Endothelial cell of umbilical vein (primary cell): ENCODE data around the gene AHNAK2. TPM values are rescaled to one million over a fixed set of nuclear protein-coding genes. Genes with fewer than 3 reads are reported as not detected.

Experiments used
- BruUV-seq: library from RNA; stranded (reverse); fragments of 400-500 nt; replicated peaks from 2 replicates; lab custom pipeline; 2021; lab: Mats Ljungman, UMichigan
- CTCF ChIA-PET: fragments of 300-600, 350-600 bp; sonication (Branson Sonifier 250); formaldehyde crosslinking; loops from one replicate; lab custom pipeline; 2021; ENCODE audit warnings: antibody characterized with exemption, inconsistent platforms; lab: Charles Lee
- POLR2A ChIA-PET: fragments of 300-600, 350-600 bp; sonication (Branson Sonifier 250); formaldehyde crosslinking; loops from one replicate; lab custom pipeline; 2021; ENCODE audit warnings: antibody characterized with exemption, inconsistent platforms; lab: Charles Lee
- DNase-seq: peaks from one replicate; pipeline ENCODE4 v3.0.0-alpha.2; 2011; ENCODE audit warnings: low read depth, low spot score
- FAIRE-seq: peaks from 2 replicates; lab custom pipeline; 2011; peaks lifted over from hg19 to GRCh38; lab: Jason Lieb, UNC
- H2AFZ ChIP-seq: 2 replicates; pipeline ENCODE4 v1.6.0; 2012; ENCODE audit warnings: low read depth, low read length, control low read depth, inconsistent platforms
- H3K27ac ChIP-seq: 2 replicates; pipeline ENCODE4 v1.5.1; 2011; ENCODE audit warnings: low read depth, mild to moderate bottlenecking, control low read depth, low read length, moderate library complexity; ENCODE audit not compliant: insufficient read depth
- H3K27me3 ChIP-seq, 2 experiments: 2 replicates each; pipeline versions ENCODE4 v1.6.0 to v1.6.1; 2011; ENCODE audit warnings: low read length in 2 of 2, mixed read lengths in 1 of 2; ENCODE audit not compliant: control insufficient read depth in 2 of 2, insufficient read depth in 2 of 2
- H3K36me3 ChIP-seq, 2 experiments: 2 replicates in 1 of 2; 3 replicates in 1 of 2; pipeline ENCODE4 v1.5.1; 2011; ENCODE audit warnings: low read length in 2 of 2, mild to moderate bottlenecking in 1 of 2, moderate library complexity in 1 of 2; ENCODE audit not compliant: control insufficient read depth in 2 of 2, insufficient read depth in 2 of 2; ENCODE audit errors: extremely low read depth in 1 of 2
- H3K4me1 ChIP-seq: 3 replicates; pipeline ENCODE4 v1.5.1; 2011; ENCODE audit warnings: mild to moderate bottlenecking, low read length; ENCODE audit not compliant: control insufficient read depth, insufficient read depth; ENCODE audit errors: extremely low read depth
- H3K4me2 ChIP-seq: 2 replicates; pipeline ENCODE4 v1.6.1; 2011; ENCODE audit warnings: low read length, control low read depth, mixed read lengths; ENCODE audit not compliant: insufficient read depth
- H3K4me3 ChIP-seq, 3 experiments: fragments of 200-600 bp in 1 of 3; sonication (generic), shearing (Covaris generic) in 1 of 3; replicated peaks in 1 of 3; 2 replicates each; pipeline ENCODE4 v1.5.1; 2011 to 2016; ENCODE audit warnings: control low read depth in 3 of 3, low read length in 3 of 3, mild to moderate bottlenecking in 2 of 3, inconsistent platforms in 1 of 3, low read depth in 1 of 3, moderate library complexity in 1 of 3; ENCODE audit not compliant: insufficient read depth in 1 of 3
- H3K79me2 ChIP-seq: 2 replicates; pipeline ENCODE4 v1.6.0; 2012; ENCODE audit warnings: low read length, inconsistent platforms; ENCODE audit not compliant: control insufficient read depth, insufficient read depth
- H3K9ac ChIP-seq: replicated peaks from 2 replicates; pipeline ENCODE3; 2011; ENCODE audit warnings: low read length, control low read depth; ENCODE audit not compliant: insufficient read depth; ENCODE audit errors: extremely low read depth
- H3K9me1 ChIP-seq: replicated peaks from 3 replicates; pipeline ENCODE4 v1.6.0; 2011; ENCODE audit warnings: mild to moderate bottlenecking, low read length; ENCODE audit not compliant: control insufficient read depth, insufficient read depth; ENCODE audit errors: extremely low read depth
- H3K9me3 ChIP-seq: replicated peaks from 2 replicates; pipeline ENCODE4 v1.5.1; 2012; ENCODE audit warnings: low read length, inconsistent platforms; ENCODE audit not compliant: control insufficient read depth, insufficient read depth
- H4K20me1 ChIP-seq: replicated peaks from 2 replicates; pipeline ENCODE3; 2011; ENCODE audit warnings: mild to moderate bottlenecking, low read length; ENCODE audit not compliant: control insufficient read depth, insufficient read depth; ENCODE audit errors: extremely low read depth
- EZH2 ChIP-seq: IDR thresholded peaks from 2 replicates; pipeline ENCODE4 v1.6.1; 2012; ENCODE audit warnings: borderline replicate concordance, low read depth, mild to moderate bottlenecking, moderate library complexity, low read length, inconsistent platforms; ENCODE audit not compliant: severe bottlenecking
- FOS ChIP-seq: IDR thresholded peaks from 2 replicates; pipeline ENCODE4 v1.6.1; 2011; ENCODE audit warnings: mild to moderate bottlenecking, low read length, moderate library complexity, borderline replicate concordance; ENCODE audit not compliant: insufficient read depth
- GATA2 ChIP-seq: IDR thresholded peaks from 2 replicates; pipeline ENCODE4 v1.7.0; 2011; ENCODE audit warnings: low read depth, mild to moderate bottlenecking, moderate library complexity, mixed read lengths, low read length; ENCODE audit not compliant: insufficient read length, insufficient read depth
- JUN ChIP-seq: IDR thresholded peaks from 2 replicates; pipeline ENCODE4 v1.6.1; 2011; ENCODE audit warnings: borderline replicate concordance, low read depth; ENCODE audit not compliant: insufficient read length, insufficient read depth
- MYC ChIP-seq: IDR thresholded peaks from one replicate; pipeline ENCODE4 v1.6.1; 2011; ENCODE audit warnings: mild to moderate bottlenecking, low read depth, low read length
- POLR2A ChIP-seq: IDR thresholded peaks from 2 replicates; pipeline ENCODE4 v1.6.1; 2012; ENCODE audit warnings: low read depth, mild to moderate bottlenecking, control low read depth, low read length
- POLR2AphosphoS5 ChIP-seq: IDR thresholded peaks from 2 replicates; pipeline ENCODE4 v1.6.1; 2012; ENCODE audit warnings: low read depth, mild to moderate bottlenecking, control low read depth, low read length, moderate library complexity; ENCODE audit not compliant: insufficient read depth
- dilution Hi-C: fragments of 300-500 bp; cut with MboI; formaldehyde crosslinking; loops from one replicate; pipeline ENCODE4 v1.15.0; 2019; ENCODE audit warnings: low sequenced_read_pairs; ENCODE audit not compliant: extremely low pct_ligation_motif_present
- intact Hi-C: fragments of 100-400 bp; cut with micrococcal nuclease; formaldehyde crosslinking; loops from one replicate; pipeline ENCODE4 v1.10.0; 2022
- polyA plus RNA-seq, 4 experiments: library from polyadenylated mRNA; depleted of rRNA in 3 of 4; stranded (reverse) in 3 of 4; unstranded in 1 of 4; fragments of >200 nt; gene quantifications; 2 replicates each; pipeline versions ENCODE4 v1.2.1 to v1.2.3, GENCODE V29; 2011 to 2012; ENCODE audit warnings: missing spikeins in 1 of 4
- total RNA-seq: library from RNA; stranded (reverse); gene quantifications from 2 replicates; pipeline ENCODE4 v1.2.3, GENCODE V29; 2021
- TF ChIP-seq, protein P1 (sequence below): IDR thresholded peaks from 2 replicates; pipeline ENCODE4 v1.6.1; 2011; ENCODE audit not compliant: insufficient read depth, insufficient read length
- TF ChIP-seq, protein P2 (sequence below), 2 donors: IDR thresholded peaks; 1 replicate in 1 of 2; 2 replicates in 1 of 2; pipeline ENCODE4 v1.5.1; 2011; ENCODE audit warnings: low read length in 2 of 2, mild to moderate bottlenecking in 2 of 2, moderate library complexity in 2 of 2, control low read depth in 1 of 2, inconsistent platforms in 1 of 2, low read depth in 1 of 2; ENCODE audit not compliant: insufficient read depth in 1 of 2; ENCODE audit errors: extremely low read depth in 1 of 2

Gene AHNAK2
- total and polyA plus RNA-seq, 2 donors (not counting 3 experiments of a cell fraction or from before 2014, with no cell fraction given): 17.7 to 68.7 TPM

DNA sequence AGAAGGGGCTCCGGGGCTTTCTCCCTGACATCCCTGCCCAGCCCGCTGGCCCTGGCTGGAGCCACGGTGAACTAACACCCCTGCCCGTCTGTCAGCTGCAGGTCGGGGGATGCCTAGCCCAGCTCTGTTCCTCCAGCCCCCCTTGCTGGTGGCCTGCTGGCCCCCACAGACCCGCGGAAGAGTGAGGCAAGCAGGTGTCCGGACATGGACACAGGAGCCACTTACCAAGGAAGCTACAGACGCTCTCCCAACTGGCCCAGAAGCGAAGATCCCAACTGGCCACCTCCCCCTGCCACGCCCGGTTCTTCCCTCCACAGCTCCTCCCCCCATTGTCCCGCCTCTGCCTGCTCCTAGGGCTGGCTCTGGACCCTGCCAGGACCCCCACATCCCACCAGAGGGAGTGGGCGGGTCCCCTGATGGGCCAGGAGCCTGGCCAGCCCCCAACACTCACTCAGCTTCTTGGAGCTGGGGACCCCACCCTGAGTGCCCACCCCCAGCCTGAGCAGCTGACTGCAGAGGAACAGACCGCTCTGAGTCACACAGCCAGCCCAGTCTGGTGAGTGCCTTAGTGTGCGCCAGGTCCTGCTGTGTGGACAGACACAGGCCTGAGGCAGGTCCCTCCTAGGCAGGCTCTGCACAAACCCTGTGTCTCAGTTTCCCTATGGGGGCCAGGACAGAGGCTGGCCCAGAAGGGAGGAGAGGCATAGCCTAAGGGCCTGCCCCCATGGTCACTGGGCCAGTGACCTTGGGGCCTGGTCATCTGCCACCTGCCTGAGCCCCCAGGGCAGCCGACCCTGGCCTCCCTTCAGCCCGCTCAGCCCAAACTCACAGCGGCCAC lies 7.7 kb downstream of the AHNAK2 start:
- Histone ChIP-seq H3K4me3 (peak overlapping the region; percentile 24 to 59 (median 41)), H3K9me3 (no peaks in the 10 kb centered on the region), H3K9ac (peak overlapping the region; percentile 32), H3K79me2 (peaks cover 36% of the 10 kb centered on the region), H3K9me1 (no peaks in the 10 kb centered on the region), H3K27ac (peak overlapping the region; percentile 89), H3K27me3 (no peaks in the 10 kb centered on the region), H3K36me3 (no peaks in the 10 kb centered on the region), H2AFZ (peak overlapping the region; percentile 7), H3K4me1 (peaks cover 79% of the 10 kb centered on the region), H4K20me1 (no peaks in the 10 kb centered on the region), H3K4me2 (peak overlapping the region; percentile 66)
- intact Hi-C loops: loop anchor here (1.0 to 10.0 kb wide), 3 partner anchors 37 to 206 kb away; partner anchors contain the start of gene JAG2
- DNase-seq: peak; percentile 87
- ChIA-PET POLR2A (interaction anchor here (1.4 kb wide), 1 partner anchor 11 kb away, joined by 3 read pairs; no protein-coding TSS in a partner anchor), CTCF (interaction anchor here (0.6 to 3.2 kb wide), 13 partner anchors 10 to 202 kb away, joined by 3 to 39 read pairs (median 3); no protein-coding TSS in a partner anchor)
- FAIRE-seq: peak; percentile 97
- dilution Hi-C loops: no loop called here
- no TSS peak for BruUV-seq
- TF ChIP-seq POLR2AphosphoS5 (peak; percentile 83), FOS (peak; percentile 73), EZH2 (no peak), POLR2A (peak; percentile 74)

DNA sequence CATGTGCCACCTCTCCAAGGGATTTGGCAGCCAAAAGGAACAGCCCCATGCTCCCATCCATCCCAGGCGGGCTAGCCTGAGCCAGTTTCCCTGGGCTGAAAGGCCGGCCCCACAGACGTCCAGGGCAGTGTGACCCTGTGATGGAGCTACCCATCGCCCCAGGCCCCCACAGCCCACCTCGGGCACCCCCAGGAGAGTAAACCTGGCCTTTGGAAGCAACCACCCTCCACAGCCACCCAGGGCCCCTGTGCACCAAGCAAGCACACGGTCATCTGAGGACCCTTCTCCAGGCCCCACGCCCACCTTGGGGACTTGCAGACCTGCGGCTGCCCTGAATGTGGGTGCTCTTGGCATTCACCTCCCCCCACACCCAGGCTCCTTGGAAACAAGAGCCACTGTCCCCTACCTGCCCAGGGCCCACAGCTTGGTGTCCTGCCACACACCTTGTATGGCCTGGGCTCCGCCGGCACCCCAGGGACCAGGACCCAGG lies 8.4 kb downstream of the AHNAK2 start:
- H2AFZ ChIP-seq: no peak overlapping the region
- DNase-seq: no peak
- H3K4me1 ChIP-seq: peaks cover 79% of the 10 kb centered on the region
- H3K9me3 ChIP-seq: no peaks in the 10 kb centered on the region
- peak overlapping the region; percentile 32 for H3K9ac ChIP-seq
- H3K4me2 ChIP-seq: peak overlapping the region; percentile 66
- peaks cover 38% of the 10 kb centered on the region for H3K79me2 ChIP-seq
- H3K36me3 ChIP-seq: no peaks in the 10 kb centered on the region
- dilution Hi-C loops (no loop called here), intact Hi-C loops (loop anchor here (1.0 to 10.0 kb wide), 3 partner anchors 36 to 205 kb away; partner anchors contain the start of gene JAG2)
- BruUV-seq: no TSS peak
- no peaks in the 10 kb centered on the region for H3K27me3 ChIP-seq
- no peaks in the 10 kb centered on the region for H3K9me1 ChIP-seq
- peak overlapping the region; percentile 89 for H3K27ac ChIP-seq
- H4K20me1 ChIP-seq: no peaks in the 10 kb centered on the region
- peak overlapping the region; percentile 24 to 59 (median 41) for H3K4me3 ChIP-seq
- ChIA-PET CTCF (interaction anchor here (0.6 to 3.2 kb wide), 17 partner anchors 10 to 201 kb away, joined by 3 to 39 read pairs (median 3); partner anchors contain the start of gene CDCA4), POLR2A (interaction anchor here (1.4 kb wide), 1 partner anchor 12 kb away, joined by 3 read pairs; no protein-coding TSS in a partner anchor)
- no peak for TF ChIP-seq EZH2
- no peak for TF ChIP-seq FOS
- TF ChIP-seq JUN: no peak
- no peak for TF ChIP-seq POLR2A
- no peak for TF ChIP-seq POLR2AphosphoS5
- no peak for TF ChIP-seq MYC
- TF ChIP-seq, protein P1, sequence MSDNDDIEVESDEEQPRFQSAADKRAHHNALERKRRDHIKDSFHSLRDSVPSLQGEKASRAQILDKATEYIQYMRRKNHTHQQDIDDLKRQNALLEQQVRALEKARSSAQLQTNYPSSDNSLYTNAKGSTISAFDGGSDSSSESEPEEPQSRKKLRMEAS: no peak
- TF ChIP-seq, protein P2, sequence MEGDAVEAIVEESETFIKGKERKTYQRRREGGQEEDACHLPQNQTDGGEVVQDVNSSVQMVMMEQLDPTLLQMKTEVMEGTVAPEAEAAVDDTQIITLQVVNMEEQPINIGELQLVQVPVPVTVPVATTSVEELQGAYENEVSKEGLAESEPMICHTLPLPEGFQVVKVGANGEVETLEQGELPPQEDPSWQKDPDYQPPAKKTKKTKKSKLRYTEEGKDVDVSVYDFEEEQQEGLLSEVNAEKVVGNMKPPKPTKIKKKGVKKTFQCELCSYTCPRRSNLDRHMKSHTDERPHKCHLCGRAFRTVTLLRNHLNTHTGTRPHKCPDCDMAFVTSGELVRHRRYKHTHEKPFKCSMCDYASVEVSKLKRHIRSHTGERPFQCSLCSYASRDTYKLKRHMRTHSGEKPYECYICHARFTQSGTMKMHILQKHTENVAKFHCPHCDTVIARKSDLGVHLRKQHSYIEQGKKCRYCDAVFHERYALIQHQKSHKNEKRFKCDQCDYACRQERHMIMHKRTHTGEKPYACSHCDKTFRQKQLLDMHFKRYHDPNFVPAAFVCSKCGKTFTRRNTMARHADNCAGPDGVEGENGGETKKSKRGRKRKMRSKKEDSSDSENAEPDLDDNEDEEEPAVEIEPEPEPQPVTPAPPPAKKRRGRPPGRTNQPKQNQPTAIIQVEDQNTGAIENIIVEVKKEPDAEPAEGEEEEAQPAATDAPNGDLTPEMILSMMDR (IDR thresholded peaks at IDR 0.05; ENCODE audit: extremely low read depth in 1 of 2, insufficient read depth in 1 of 2, low read depth in 1 of 2, low read length in 2 of 2): no peak
- no peak for TF ChIP-seq GATA2
- FAIRE-seq: no peak
